OCI-LY3 (cell line): ENCODE data around the gene APBB1.

Source experiments
- EZH2phosphoT487 ChIP-seq: fragments of 200-600 bp; shearing (Covaris generic); IDR thresholded peaks from 2 replicates; pipeline ENCODE4 v1.6.1; 2018; ENCODE audit warnings: antibody characterized with exemption, mixed run types, low read depth
- TF ChIP-seq, protein P1 (sequence below): fragments of 200-600, 300-600 bp; sonication (generic); IDR thresholded peaks from 2 replicates; pipeline ENCODE4 v1.5.1; 2014; ENCODE audit warnings: antibody characterized with exemption, low read length, low read depth

DNA sequence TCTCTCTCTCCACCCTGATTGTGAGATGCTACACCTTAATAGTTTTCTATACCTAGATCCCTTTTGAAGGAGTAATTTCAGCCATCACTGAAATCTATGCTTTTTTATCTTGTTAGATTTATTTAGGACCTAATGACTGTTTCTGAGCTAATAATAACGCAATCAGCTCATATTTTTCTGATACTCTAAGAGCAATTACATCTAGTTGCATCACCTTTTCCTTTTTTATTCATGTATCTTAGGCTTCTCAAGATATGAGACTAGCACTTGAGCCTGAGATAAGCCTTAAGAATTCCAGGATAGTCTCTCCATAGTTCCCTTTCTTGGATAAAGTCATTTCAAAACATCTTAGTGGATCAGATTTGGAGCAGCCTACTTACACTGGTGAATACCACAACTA, 73.5 kb downstream of the APBB1 start:
- TF ChIP-seq, protein P1, sequence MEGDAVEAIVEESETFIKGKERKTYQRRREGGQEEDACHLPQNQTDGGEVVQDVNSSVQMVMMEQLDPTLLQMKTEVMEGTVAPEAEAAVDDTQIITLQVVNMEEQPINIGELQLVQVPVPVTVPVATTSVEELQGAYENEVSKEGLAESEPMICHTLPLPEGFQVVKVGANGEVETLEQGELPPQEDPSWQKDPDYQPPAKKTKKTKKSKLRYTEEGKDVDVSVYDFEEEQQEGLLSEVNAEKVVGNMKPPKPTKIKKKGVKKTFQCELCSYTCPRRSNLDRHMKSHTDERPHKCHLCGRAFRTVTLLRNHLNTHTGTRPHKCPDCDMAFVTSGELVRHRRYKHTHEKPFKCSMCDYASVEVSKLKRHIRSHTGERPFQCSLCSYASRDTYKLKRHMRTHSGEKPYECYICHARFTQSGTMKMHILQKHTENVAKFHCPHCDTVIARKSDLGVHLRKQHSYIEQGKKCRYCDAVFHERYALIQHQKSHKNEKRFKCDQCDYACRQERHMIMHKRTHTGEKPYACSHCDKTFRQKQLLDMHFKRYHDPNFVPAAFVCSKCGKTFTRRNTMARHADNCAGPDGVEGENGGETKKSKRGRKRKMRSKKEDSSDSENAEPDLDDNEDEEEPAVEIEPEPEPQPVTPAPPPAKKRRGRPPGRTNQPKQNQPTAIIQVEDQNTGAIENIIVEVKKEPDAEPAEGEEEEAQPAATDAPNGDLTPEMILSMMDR: no peak
- TF ChIP-seq EZH2phosphoT487: no peak
